BLaER1 (cell line): Measurements from ENCODE around the gene TST.

Experiments used
- H3K27ac ChIP-seq: shearing (Covaris generic); formaldehyde crosslinking; 2 replicates; pipeline ENCODE4 v1.8.1; 2022
- H3K27me3 ChIP-seq: shearing (Covaris generic); formaldehyde crosslinking; 2 replicates; pipeline ENCODE4 v1.8.1; 2022
- H3K36me3 ChIP-seq: shearing (Covaris generic); formaldehyde crosslinking; 2 replicates; pipeline ENCODE4 v1.8.1; 2022
- H3K4me1 ChIP-seq: shearing (Covaris generic); formaldehyde crosslinking; 2 replicates; pipeline ENCODE4 v1.8.1; 2022
- H3K4me2 ChIP-seq: shearing (Covaris generic); formaldehyde crosslinking; 2 replicates; pipeline ENCODE4 v1.8.1; 2022
- H3K4me3 ChIP-seq: shearing (Covaris generic); formaldehyde crosslinking; 2 replicates; pipeline ENCODE4 v1.8.1; 2022
- H3K9ac ChIP-seq: shearing (Covaris generic); formaldehyde crosslinking; 2 replicates; pipeline ENCODE4 v1.8.1; 2022
- H3K9me3 ChIP-seq: shearing (Covaris generic); formaldehyde crosslinking; 2 replicates; pipeline ENCODE4 v1.8.1; 2022
- H4K20me1 ChIP-seq: shearing (Covaris generic); formaldehyde crosslinking; 2 replicates; pipeline ENCODE4 v1.8.1; 2022
- Cebpa-rat ChIP-seq: shearing (Covaris generic); IDR thresholded peaks from 2 replicates; pipeline ENCODE4 v1.8.1; 2022

Gene TST

GRCh38 chr22:37016134-37016910, 2.9 kb downstream of the TST start:
- no peak overlapping the region for H3K27ac ChIP-seq
- H4K20me1 ChIP-seq = peaks cover 40% of the 10 kb centered on the region; the same call in 1 of the 2 replicates
- peaks cover 27% of the 10 kb centered on the region; the same call in 1 of the 2 replicates for H3K36me3 ChIP-seq
- H3K4me2 ChIP-seq = peak overlapping the region; percentile 97; the same call in 1 of the 2 replicates
- H3K27me3 ChIP-seq = no peaks in the 10 kb centered on the region
- no peak overlapping the region for H3K4me3 ChIP-seq
- H3K9ac ChIP-seq = peak overlapping the region; percentile 12; the same call in 1 of the 2 replicates
- no peak for TF ChIP-seq Cebpa-rat
- no peaks in the 10 kb centered on the region for H3K9me3 ChIP-seq
- peaks cover 36% of the 10 kb centered on the region for H3K4me1 ChIP-seq

DNA sequence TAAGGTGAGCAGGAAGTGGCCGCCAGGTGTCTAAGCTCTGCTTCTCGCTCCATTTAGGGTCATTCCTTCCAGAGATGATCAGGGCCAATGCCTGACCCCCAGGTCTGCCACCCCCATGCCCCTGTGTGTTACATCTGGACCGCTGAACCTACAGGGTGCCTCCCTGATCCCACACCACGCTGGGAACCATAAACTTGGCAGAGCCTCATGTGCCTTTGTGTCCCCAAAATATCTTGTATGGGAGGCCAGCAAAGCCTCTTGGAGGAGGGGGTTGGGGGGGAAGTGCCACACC, 3.7 kb downstream of the TST start:
- Histone ChIP-seq H4K20me1 (peaks cover 40% of the 10 kb centered on the region; the same call in 1 of the 2 replicates), H3K4me3 (no peak overlapping the region), H3K36me3 (peaks cover 35% of the 10 kb centered on the region; the same call in 1 of the 2 replicates), H3K4me1 (peaks cover 28% of the 10 kb centered on the region), H3K9me3 (no peaks in the 10 kb centered on the region), H3K27me3 (no peaks in the 10 kb centered on the region), H3K27ac (no peak overlapping the region), H3K9ac (no peak overlapping the region), H3K4me2 (no peak overlapping the region)
- no peak for TF ChIP-seq Cebpa-rat

- Histone ChIP-seq H3K27me3 (no peaks in the 10 kb centered on the region), H3K9me3 (no peaks in the 10 kb centered on the region), H3K4me1 (peaks cover 25% of the 10 kb centered on the region), H3K4me3 (no peak overlapping the region), H3K27ac (no peak overlapping the region), H3K36me3 (peaks cover 36% of the 10 kb centered on the region; the same call in 1 of the 2 replicates), H4K20me1 (peaks cover 40% of the 10 kb centered on the region; the same call in 1 of the 2 replicates), H3K9ac (no peak overlapping the region), H3K4me2 (no peak overlapping the region)
- no peak for TF ChIP-seq Cebpa-rat
Measured at GRCh38 chr22:37014835-37015586, 4.2 kb downstream of the TST start.

- Histone ChIP-seq H3K27ac (no peak overlapping the region), H3K4me1 (peaks cover 25% of the 10 kb centered on the region), H3K27me3 (no peaks in the 10 kb centered on the region), H4K20me1 (peaks cover 40% of the 10 kb centered on the region; the same call in 1 of the 2 replicates), H3K4me3 (no peak overlapping the region), H3K4me2 (no peak overlapping the region), H3K9me3 (no peaks in the 10 kb centered on the region), H3K36me3 (peaks cover 36% of the 10 kb centered on the region; the same call in 1 of the 2 replicates), H3K9ac (no peak overlapping the region)
- TF ChIP-seq Cebpa-rat = no peak
Measured at GRCh38 chr22:37014415-37014806, 4.8 kb downstream of the TST start.

GRCh38 chr22:37012956-37013355, 6.3 kb downstream of the TST start:
- no peak overlapping the region for H3K4me3 ChIP-seq
- H3K27me3 ChIP-seq = no peaks in the 10 kb centered on the region
- H3K4me1 ChIP-seq = peaks cover 29% of the 10 kb centered on the region
- no peak overlapping the region for H3K9ac ChIP-seq
- H3K27ac ChIP-seq = no peak overlapping the region
- H3K9me3 ChIP-seq = no peaks in the 10 kb centered on the region
- H3K36me3 ChIP-seq = peaks cover 33% of the 10 kb centered on the region; the same call in 1 of the 2 replicates
- no peak for TF ChIP-seq Cebpa-rat
- peaks cover 32% of the 10 kb centered on the region; the same call in 1 of the 2 replicates for H4K20me1 ChIP-seq
- no peak overlapping the region for H3K4me2 ChIP-seq

- Histone ChIP-seq H3K9ac (no peak overlapping the region), H3K9me3 (no peaks in the 10 kb centered on the region), H3K27ac (no peak overlapping the region; the same call in 1 of the 2 replicates), H3K27me3 (no peaks in the 10 kb centered on the region), H3K36me3 (peaks cover 27% of the 10 kb centered on the region; the same call in 1 of the 2 replicates), H3K4me1 (peaks cover 29% of the 10 kb centered on the region), H3K4me2 (no peak overlapping the region), H3K4me3 (no peak overlapping the region), H4K20me1 (peaks cover 26% of the 10 kb centered on the region; the same call in 1 of the 2 replicates)
- no peak for TF ChIP-seq Cebpa-rat
Measured at GRCh38 chr22:37012262-37012904, 6.9 kb downstream of the TST start.

DNA sequence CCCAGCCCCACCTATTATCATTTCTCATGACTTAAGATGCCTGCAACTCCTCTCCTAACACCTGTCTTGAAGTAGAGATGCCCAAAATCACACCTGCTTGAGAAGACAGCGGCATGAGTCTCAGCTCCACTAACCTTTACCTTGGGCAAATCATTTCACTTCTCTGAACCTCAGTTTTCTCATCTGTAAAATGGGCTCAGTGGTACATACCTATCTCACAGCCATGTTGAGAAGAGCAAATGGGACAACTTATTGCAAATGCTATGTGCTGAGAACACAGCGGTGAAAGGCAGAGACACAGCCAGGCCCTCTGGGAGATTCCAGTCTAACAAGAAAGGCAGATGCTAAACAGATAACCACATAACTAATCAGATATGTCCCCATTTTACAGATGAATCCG, 7.8 kb downstream of the TST start:
- peaks cover 22% of the 10 kb centered on the region for H3K4me1 ChIP-seq
- H3K9ac ChIP-seq = no peak overlapping the region
- peaks cover 19% of the 10 kb centered on the region; the same call in 1 of the 2 replicates for H3K36me3 ChIP-seq
- no peak overlapping the region for H3K27ac ChIP-seq
- H4K20me1 ChIP-seq = peaks cover 17% of the 10 kb centered on the region; the same call in 1 of the 2 replicates
- no peak for TF ChIP-seq Cebpa-rat
- no peaks in the 10 kb centered on the region for H3K9me3 ChIP-seq
- no peaks in the 10 kb centered on the region for H3K27me3 ChIP-seq
- no peak overlapping the region for H3K4me2 ChIP-seq
- H3K4me3 ChIP-seq = no peak overlapping the region

GRCh38 chr22:37010976-37011375, 8.3 kb downstream of the TST start:
- peaks cover 21% of the 10 kb centered on the region for H3K4me1 ChIP-seq
- TF ChIP-seq Cebpa-rat = no peak
- H3K9ac ChIP-seq = no peak overlapping the region
- H3K27me3 ChIP-seq = no peaks in the 10 kb centered on the region
- no peak overlapping the region for H3K4me3 ChIP-seq
- H3K36me3 ChIP-seq = peaks cover 14% of the 10 kb centered on the region; the same call in 1 of the 2 replicates
- no peak overlapping the region for H3K27ac ChIP-seq
- peaks cover 14% of the 10 kb centered on the region; the same call in 1 of the 2 replicates for H4K20me1 ChIP-seq
- no peak overlapping the region for H3K4me2 ChIP-seq
- no peaks in the 10 kb centered on the region for H3K9me3 ChIP-seq

DNA sequence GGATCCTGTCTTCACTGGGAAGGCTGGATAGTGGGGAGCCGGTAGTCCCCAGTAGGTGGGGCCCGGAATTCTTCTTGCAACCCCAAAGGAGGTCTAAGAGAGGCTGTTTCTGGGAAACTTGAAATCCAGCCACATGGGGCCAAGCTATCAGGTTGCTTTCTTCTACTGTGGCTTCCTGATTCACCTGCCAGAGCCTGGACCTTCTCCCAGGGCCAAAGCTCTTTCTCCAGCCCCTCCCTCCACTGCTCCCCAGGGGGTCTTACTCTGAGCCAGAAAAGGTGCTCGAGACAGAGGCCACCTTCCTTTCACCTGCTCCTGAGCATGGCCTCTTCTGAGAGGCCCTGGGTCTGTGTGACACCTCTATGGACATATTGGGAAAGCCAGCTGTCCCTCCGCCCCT, 9.1 kb downstream of the TST start:
- TF ChIP-seq Cebpa-rat = no peak
- no peaks in the 10 kb centered on the region for H3K27me3 ChIP-seq
- H3K4me3 ChIP-seq = no peak overlapping the region
- H3K4me1 ChIP-seq = peaks cover 21% of the 10 kb centered on the region
- H4K20me1 ChIP-seq = peaks cover 10% of the 10 kb centered on the region; the same call in 1 of the 2 replicates
- H3K9me3 ChIP-seq = no peaks in the 10 kb centered on the region
- no peak overlapping the region for H3K27ac ChIP-seq
- H3K9ac ChIP-seq = no peak overlapping the region
- H3K36me3 ChIP-seq = peaks cover 9% of the 10 kb centered on the region; the same call in 1 of the 2 replicates
- H3K4me2 ChIP-seq = no peak overlapping the region
